ENCODE results near the gene SCD5. TPM values are rescaled to one million over a fixed set of nuclear protein-coding genes. Genes with fewer than 3 reads are reported as not detected.

The SCD5 gene
- total RNA-seq, 1 donor from 2014 or later, result 61.7 TPM

GRCh38 chr4:82661181-82661992 is 137.2 kb downstream of the SCD5 start:
- TF ChIP-seq EZH2 (IDR thresholded peaks at IDR 0.05; ENCODE audit: insufficient read depth, low read length) (no peak), CTCF (IDR thresholded peaks at IDR 0.05; ENCODE audit: insufficient read depth, low read depth, low read length) (no peak)
- Histone ChIP-seq H3K79me2 (ENCODE audit: insufficient read depth, low read length) (no peaks in the 10 kb centered on the region), H3K27me3 (ENCODE audit: insufficient read depth, low read length) (no peaks in the 10 kb centered on the region), H3K27ac (ENCODE audit: low read depth, low read length) (no peak overlapping the region), H4K20me1 (ENCODE audit: insufficient read depth, low read length) (no peaks in the 10 kb centered on the region), H3K4me1 (ENCODE audit: insufficient read depth, low read length) (no peaks in the 10 kb centered on the region), H3K36me3 (ENCODE audit: insufficient read depth, low read length) (no peaks in the 10 kb centered on the region), H3K4me2 (ENCODE audit: low read length) (no peak overlapping the region), H3K4me3 (ENCODE audit: insufficient read depth, low read depth, low read length) (no peak overlapping the region), H2AFZ (ENCODE audit: low read depth, low read length) (no peak overlapping the region), H3K9ac (ENCODE audit: low read length) (no peak overlapping the region), H3K9me3 (ENCODE audit: insufficient read depth, low read depth, low read length) (no peaks in the 10 kb centered on the region)
- Mint-ChIP-seq H3K36me3 (ENCODE audit: low read depth, unreplicated experiment) (peaks cover 17% of the 10 kb centered on the region), H3K4me3 (ENCODE audit: unreplicated experiment) (no peak overlapping the region), H3K27ac (ENCODE audit: unreplicated experiment) (no peak overlapping the region), H3K4me1 (ENCODE audit: low read depth, unreplicated experiment) (no peaks in the 10 kb centered on the region), H3K27me3 (ENCODE audit: low read depth, unreplicated experiment) (no peaks in the 10 kb centered on the region), H3K9me3 (ENCODE audit: unreplicated experiment) (no peaks in the 10 kb centered on the region)
- DNase-seq (ENCODE audit: low read depth) (no peak), FAIRE-seq (no peak)

GRCh38 chr4:82652062-82652461 is 146.5 kb downstream of the SCD5 start:
- Histone ChIP-seq H3K4me1 (ENCODE audit: insufficient read depth, low read length) (peaks cover 8% of the 10 kb centered on the region), H3K9ac (ENCODE audit: low read length) (no peak overlapping the region), H3K27me3 (ENCODE audit: insufficient read depth, low read length) (no peaks in the 10 kb centered on the region), H3K27ac (ENCODE audit: low read depth, low read length) (no peak overlapping the region), H3K36me3 (ENCODE audit: insufficient read depth, low read length) (no peaks in the 10 kb centered on the region), H3K4me3 (ENCODE audit: insufficient read depth, low read depth, low read length) (no peak overlapping the region), H2AFZ (ENCODE audit: low read depth, low read length) (no peak overlapping the region), H4K20me1 (ENCODE audit: insufficient read depth, low read length) (no peaks in the 10 kb centered on the region), H3K79me2 (ENCODE audit: insufficient read depth, low read length) (no peaks in the 10 kb centered on the region), H3K4me2 (ENCODE audit: low read length) (no peak overlapping the region), H3K9me3 (ENCODE audit: insufficient read depth, low read depth, low read length) (no peaks in the 10 kb centered on the region)
- Mint-ChIP-seq H3K27ac (ENCODE audit: unreplicated experiment) (no peak overlapping the region), H3K4me3 (ENCODE audit: unreplicated experiment) (no peak overlapping the region), H3K4me1 (ENCODE audit: low read depth, unreplicated experiment) (peaks cover 3% of the 10 kb centered on the region), H3K9me3 (ENCODE audit: unreplicated experiment) (no peaks in the 10 kb centered on the region), H3K36me3 (ENCODE audit: low read depth, unreplicated experiment) (peaks cover 9% of the 10 kb centered on the region), H3K27me3 (ENCODE audit: low read depth, unreplicated experiment) (no peaks in the 10 kb centered on the region)
- no peak for DNase-seq (ENCODE audit: low read depth)
- TF ChIP-seq EZH2 (IDR thresholded peaks at IDR 0.05; ENCODE audit: insufficient read depth, low read length) (no peak), CTCF (IDR thresholded peaks at IDR 0.05; ENCODE audit: insufficient read depth, low read depth, low read length) (no peak)
- no peak for FAIRE-seq

GRCh38 chr4:82650868-82651267 is 147.7 kb downstream of the SCD5 start:
- DNase-seq (ENCODE audit: low read depth) (no peak), FAIRE-seq (no peak)
- no peaks in the 10 kb centered on the region for H3K9me3 ChIP-seq (ENCODE audit: insufficient read depth, low read depth, low read length)
- H3K4me3 Mint-ChIP-seq (ENCODE audit: unreplicated experiment), result no peak overlapping the region
- no peak overlapping the region for H3K27ac Mint-ChIP-seq (ENCODE audit: unreplicated experiment)
- H3K27me3 Mint-ChIP-seq (ENCODE audit: low read depth, unreplicated experiment), result no peaks in the 10 kb centered on the region
- H3K4me2 ChIP-seq (ENCODE audit: low read length), result no peak overlapping the region
- H3K4me1 ChIP-seq (ENCODE audit: insufficient read depth, low read length), result peaks cover 8% of the 10 kb centered on the region
- H3K4me1 Mint-ChIP-seq (ENCODE audit: low read depth, unreplicated experiment), result peaks cover 3% of the 10 kb centered on the region
- no peak overlapping the region for H3K9ac ChIP-seq (ENCODE audit: low read length)
- peaks cover 9% of the 10 kb centered on the region for H3K36me3 Mint-ChIP-seq (ENCODE audit: low read depth, unreplicated experiment)
- no peaks in the 10 kb centered on the region for H3K27me3 ChIP-seq (ENCODE audit: insufficient read depth, low read length)
- no peaks in the 10 kb centered on the region for H4K20me1 ChIP-seq (ENCODE audit: insufficient read depth, low read length)
- no peaks in the 10 kb centered on the region for H3K79me2 ChIP-seq (ENCODE audit: insufficient read depth, low read length)
- no peak for TF ChIP-seq EZH2 (IDR thresholded peaks at IDR 0.05; ENCODE audit: insufficient read depth, low read length)
- TF ChIP-seq CTCF (IDR thresholded peaks at IDR 0.05; ENCODE audit: insufficient read depth, low read depth, low read length), result no peak
- H3K9me3 Mint-ChIP-seq (ENCODE audit: unreplicated experiment), result no peaks in the 10 kb centered on the region
- no peak overlapping the region for H3K4me3 ChIP-seq (ENCODE audit: insufficient read depth, low read depth, low read length)
- no peaks in the 10 kb centered on the region for H3K36me3 ChIP-seq (ENCODE audit: insufficient read depth, low read length)
- H2AFZ ChIP-seq (ENCODE audit: low read depth, low read length), result no peak overlapping the region
- no peak overlapping the region for H3K27ac ChIP-seq (ENCODE audit: low read depth, low read length)

Data from astrocyte (in vitro differentiated cells and primary cell).